ENCODE results near the gene UBA6. TPM values are rescaled to one million over a fixed set of nuclear protein-coding genes. Genes with fewer than 3 reads are reported as not detected.

UBA6 gene
- total and polyA plus RNA-seq, 9 of the 15 experiments (the other 6 are each of a cell fraction or from before 2014, with no cell fraction given), result 22.9 to 139 (median 94.6) TPM

GRCh38 chr4:67712650-67713528 is 11.9 kb upstream of the UBA6 start:
- peaks cover 97% of the 10 kb centered on the region for H3K79me2 ChIP-seq (ENCODE audit: control insufficient read depth, insufficient read depth, low read length)
- peaks cover 7% of the 10 kb centered on the region; the same call in 1 of the 2 replicates for H4K20me1 ChIP-seq (replicated peaks; ENCODE audit: control insufficient read depth, insufficient read depth, low read length)
- 20% methylated on average over 7 of the region's 7 CpGs for WGBS (ENCODE audit: insufficient coverage, low coverage, missing lambda C conversion rate)
- peaks cover 30 to 36% of the 10 kb centered on the region in 2 experiments for H3K4me1 ChIP-seq (replicated peaks in 1 of 2; ENCODE audit: control insufficient read depth in 2 of 2, insufficient read depth in 2 of 2, low read length in 2 of 2)
- H3K4me3 ChIP-seq, result no peak overlapping the region
- ATAC-seq (peak; percentile 48), DNase-seq (ENCODE audit: extremely low read depth in 1 of 4, low spot score in 3 of 4) (no peak), FAIRE-seq (no peak)
- H3K4me2 ChIP-seq (ENCODE audit: insufficient read depth, low read length), result peak overlapping the region; percentile 82
- peak overlapping the region; percentile 41 to 53; a peak in 3 of 4 replicates for H3K9ac ChIP-seq (ENCODE audit: insufficient read depth in 1 of 2, low read depth in 2 of 2, low read length in 2 of 2)
- ChIA-PET CTCF (ENCODE audit: low intra/inter-chr PET ratio) (no interaction called here), POLR2A (interaction anchor here (0.7 to 3.1 kb wide), 4 partner anchors 8 to 166 kb away, joined by 3 to 13 read pairs (median 8); partner anchors contain the start of gene UBA6)
- H3K27ac ChIP-seq (ENCODE audit: extremely low read depth, low read depth, low read length), result peak overlapping the region; percentile 79; the same call in 2 of the 3 replicates
- H3K9me3 ChIP-seq (replicated peaks; ENCODE audit: control insufficient read depth, insufficient read depth, low read depth, low read length), result no peaks in the 10 kb centered on the region
- no peaks in the 10 kb centered on the region for H3K27me3 ChIP-seq (ENCODE audit: control insufficient read depth in 2 of 2, insufficient read depth in 2 of 2, low read length in 2 of 2)
- TF ChIP-seq SRSF1 (IDR thresholded peaks at IDR 0.05; ENCODE audit: low read depth, low read length), result no peak
- TF ChIP-seq ZNF239 (CRISPR knock-in tag; IDR thresholded peaks at IDR 0.05), result no peak
- no peak for TF ChIP-seq ZNF165 (CRISPR knock-in tag; IDR thresholded peaks at IDR 0.05; ENCODE audit: borderline replicate concordance)
- TF ChIP-seq NONO (IDR thresholded peaks at IDR 0.05; ENCODE audit: low read depth in 2 of 2, low read length in 1 of 2), result peak in 1 of 2 experiments; percentile 89; a peak in 2 of 4 replicates
- peak in 1 of 2 experiments; percentile 59; a peak in 2 of 4 replicates for TF ChIP-seq FOXK2 (conservative IDR thresholded peaks at IDR 0.05 in 1 of 2, IDR thresholded peaks at IDR 0.05 in 1 of 2; ENCODE audit: low read depth in 2 of 2)
- TF ChIP-seq ATF7 (IDR thresholded peaks at IDR 0.05), result peak; percentile 71
- no peak for TF ChIP-seq DLX4 (CRISPR knock-in tag; IDR thresholded peaks at IDR 0.05)
- TF ChIP-seq CAMTA2 (CRISPR knock-in tag; conservative IDR thresholded peaks at IDR 0.05), result no peak
- TF ChIP-seq BRD4 (IDR thresholded peaks at IDR 0.05), result no peak
- peak; percentile 25; the same call in 1 of the 2 replicates for TF ChIP-seq PHF8 (IDR thresholded peaks at IDR 0.05; ENCODE audit: borderline replicate concordance, low read length)
- TF ChIP-seq PRDM10 (IDR thresholded peaks at IDR 0.05; ENCODE audit: partially characterized antibody), result peak; percentile 97
- BruUV-seq (replicated peaks), result no TSS peak
- intact Hi-C loops (cut with micrococcal nuclease) (no loop called here), in situ Hi-C loops (cut with MboI) (no loop called here)
- peak overlapping the region; percentile 40; the same call in 1 of the 2 replicates for H2AFZ ChIP-seq (ENCODE audit: low read depth, low read length)
- H3K36me3 ChIP-seq (ENCODE audit: control insufficient read depth, insufficient read depth, low read length), result peaks cover 16% of the 10 kb centered on the region; the same call in 2 of the 3 replicates
- no peaks in the 10 kb centered on the region for H3K9me1 ChIP-seq (ENCODE audit: control insufficient read depth, insufficient read depth, low read length)

Measured in K562 (cell line).